CD4-positive, alpha-beta T cell (primary cell): ENCODE data around the gene POLDIP3. TPM values are rescaled to one million over a fixed set of nuclear protein-coding genes. Genes with fewer than 3 reads are reported as not detected.
A peak's percentile ranks its signal among the peaks of the same experiment; 100 is the strongest.

ENCODE experiments used
- ATAC-seq: fragments of 200-7000 bp; cut with Tn5 transposase; one replicate; pipeline ENCODE4 v1.10.0; 2022; ENCODE audit warnings: mild to moderate bottlenecking; ENCODE audit not compliant: poor library complexity
- CTCF ChIA-PET: fragments of 350-600 bp; sonication (Branson Sonifier 250); formaldehyde crosslinking; loops from one replicate; lab custom pipeline; 2021; ENCODE audit warnings: antibody characterized with exemption, inconsistent platforms; lab: Charles Lee
- POLR2A ChIA-PET: fragments of 350-600 bp; sonication (Branson Sonifier 250); formaldehyde crosslinking; loops from one replicate; lab custom pipeline; 2021; ENCODE audit warnings: antibody characterized with exemption, inconsistent platforms; lab: Charles Lee
- DNase-seq, 14 experiments: peaks; one replicate each; pipeline ENCODE4 v3.0.0-alpha.2; 2013 to 2020; ENCODE audit warnings: mixed read lengths in 2 of 14
- H3K27ac ChIP-seq, 2 donors: one replicate each; pipeline versions ENCODE4 v1.5.1 to v1.7.0; 2013; ENCODE audit warnings: low read length in 2 of 2, low read depth in 1 of 2, mild to moderate bottlenecking in 1 of 2
- H3K27me3 ChIP-seq, 2 experiments: 1 replicate in 1 of 2; 2 replicates in 1 of 2; pipeline versions ENCODE4 v1.6.1 to v1.7.0; 2013; ENCODE audit warnings: low read length in 2 of 2, control low read depth in 1 of 2, mild to moderate bottlenecking in 1 of 2, moderate library complexity in 1 of 2; ENCODE audit not compliant: insufficient read depth in 2 of 2, control insufficient read depth in 1 of 2
- H3K36me3 ChIP-seq: one replicate; pipeline ENCODE4 v1.6.1; 2013; ENCODE audit warnings: low read length, control low read depth; ENCODE audit not compliant: insufficient read depth
- H3K4me1 ChIP-seq: one replicate; pipeline ENCODE4 v1.6.1; 2013; ENCODE audit warnings: low read length, control low read depth; ENCODE audit not compliant: insufficient read depth
- H3K4me3 ChIP-seq: one replicate; pipeline ENCODE4 v1.5.1; 2013; ENCODE audit warnings: mild to moderate bottlenecking, low read length, moderate library complexity
- H3K9me3 ChIP-seq, 2 experiments: 1 replicate in 1 of 2; 2 replicates in 1 of 2; pipeline versions ENCODE4 v1.6.1 to v1.7.0; 2013; ENCODE audit warnings: low read length in 2 of 2, mild to moderate bottlenecking in 2 of 2, control low read depth in 1 of 2, moderate library complexity in 1 of 2; ENCODE audit not compliant: control insufficient read depth in 1 of 2, insufficient read depth in 1 of 2
- H3K27ac Mint-ChIP-seq: one replicate; pipeline ENCODE4 v1.8.0; 2020; ENCODE audit warnings: mixed read lengths
- H3K27me3 Mint-ChIP-seq: one replicate; pipeline ENCODE4 v1.8.0; 2021; ENCODE audit warnings: mixed read lengths
- H3K36me3 Mint-ChIP-seq: one replicate; pipeline ENCODE4 v1.8.0; 2021; ENCODE audit warnings: low read depth, mixed read lengths
- H3K4me1 Mint-ChIP-seq: one replicate; pipeline ENCODE4 v1.8.0; 2021; ENCODE audit warnings: low read depth, mixed read lengths
- H3K4me3 Mint-ChIP-seq: one replicate; pipeline ENCODE4 v1.8.0; 2020; ENCODE audit warnings: mild to moderate bottlenecking, mixed read lengths
- H3K9me3 Mint-ChIP-seq: one replicate; pipeline ENCODE4 v1.8.0; 2020; ENCODE audit warnings: mixed read lengths
- CTCF ChIP-seq: fragments of 200-600 bp; IDR thresholded peaks from one replicate; pipeline ENCODE4 v1.8.0; 2022; ENCODE audit warnings: antibody characterized with exemption, mild to moderate bottlenecking
- intact Hi-C, 2 experiments: fragments of 100-400 bp; cut with DNase I in 1 of 2; cut with micrococcal nuclease in 1 of 2; formaldehyde crosslinking; loops; one replicate each; pipeline versions ENCODE4 v1.15.1 to v1.9.0; 2023 to 2025; cut with DNase I, micrococcal nuclease
- total RNA-seq, 174 experiments: library from RNA in 2 of 174; stranded (reverse) in 2 of 174; gene quantifications; one replicate each; pipeline ENCODE4 v1.2.3 and lab custom pipeline; 2021 to 2026

POLDIP3 gene
- total RNA-seq, 2 experiments from 2014 or later, result 77.7 to 80.7 TPM

- Mint-ChIP-seq H3K36me3 (peaks cover 10% of the 10 kb centered on the region), H3K9me3 (no peaks in the 10 kb centered on the region), H3K4me1 (peaks cover 32% of the 10 kb centered on the region), H3K4me3 (peak overlapping the region; percentile 99), H3K27me3 (no peaks in the 10 kb centered on the region), H3K27ac (peak overlapping the region; percentile 98)
- intact Hi-C loops, result loop anchor here in 1 of 2 experiments (2.0 kb wide), 1 partner anchor 33 kb away; the partner anchor contains the start of gene POLDIP3
- Histone ChIP-seq H3K27ac (peak overlapping the region in 1 of 2 donors; percentile 22), H3K36me3 (peaks cover 3% of the 10 kb centered on the region), H3K4me3 (peak overlapping the region; percentile 68), H3K4me1 (peaks cover 59% of the 10 kb centered on the region), H3K9me3 (no peaks in the 10 kb centered on the region), H3K27me3 (no peaks in the 10 kb centered on the region)
- DNase-seq (no peak), ATAC-seq (no peak)
- ChIA-PET POLR2A (interaction anchor here (0.7 to 4.9 kb wide), 3 partner anchors 29 to 367 kb away, joined by 3 to 58 read pairs (median 3); partner anchors contain the start of genes PACSIN2 and POLDIP3), CTCF (no interaction called here)
- no peak for TF ChIP-seq CTCF
These were observed 33.3 kb upstream of the POLDIP3 start for GRCh38 chr22:42648017-42648367.

DNA sequence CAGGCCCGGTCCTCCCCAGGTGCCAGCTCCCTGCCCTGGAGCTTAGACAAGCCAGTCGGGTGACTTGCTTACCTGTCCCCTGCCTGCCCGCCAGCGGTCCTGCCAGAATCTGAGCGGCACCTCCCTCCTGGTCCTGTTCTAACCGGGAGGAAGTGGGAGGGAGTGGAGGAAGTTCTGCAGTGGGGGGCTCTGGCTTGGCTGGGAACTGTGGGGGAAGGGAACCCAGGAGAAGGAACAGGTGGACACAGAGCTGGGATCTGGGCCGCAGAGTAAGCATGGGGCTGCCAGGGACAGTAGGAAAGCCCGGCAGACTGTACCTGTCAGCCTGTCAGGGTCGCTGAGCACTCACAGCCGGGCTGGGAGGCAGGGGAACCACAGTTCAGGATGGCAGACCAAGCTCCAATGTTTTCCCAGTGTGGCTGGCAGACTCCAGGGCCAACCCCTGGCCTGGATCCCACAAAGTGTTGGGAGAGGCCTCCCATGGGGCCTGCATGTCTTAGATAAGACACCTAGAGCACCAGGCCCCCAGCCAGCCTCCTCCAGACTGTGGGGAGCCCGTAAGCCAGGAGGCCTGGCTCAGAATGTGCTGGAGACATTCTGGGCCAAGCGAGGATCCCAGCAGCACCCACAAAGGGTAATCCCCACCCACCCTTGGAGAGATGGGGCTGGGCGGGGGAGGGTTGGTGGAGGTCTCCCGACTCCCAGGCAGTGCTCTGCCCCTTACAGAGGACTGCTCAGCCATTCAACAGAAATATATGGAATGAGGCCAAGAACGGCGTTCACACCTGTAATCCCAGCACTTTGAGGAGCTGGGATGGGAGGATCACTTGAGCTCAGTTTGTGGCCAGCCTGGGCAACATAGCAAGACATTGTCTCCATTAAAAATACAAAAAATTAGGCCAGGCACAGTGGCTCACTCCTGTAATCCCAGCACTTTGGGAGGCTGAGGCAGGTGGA lies 32.2 kb upstream of the POLDIP3 start:
- H3K4me1 ChIP-seq, result peaks cover 59% of the 10 kb centered on the region
- Mint-ChIP-seq H3K4me3 (peak overlapping the region; percentile 99), H3K27me3 (no peaks in the 10 kb centered on the region), H3K9me3 (no peaks in the 10 kb centered on the region), H3K4me1 (peaks cover 37% of the 10 kb centered on the region), H3K36me3 (peaks cover 10% of the 10 kb centered on the region), H3K27ac (peak overlapping the region; percentile 98)
- no peaks in the 10 kb centered on the region for H3K27me3 ChIP-seq
- no peak overlapping the region for H3K27ac ChIP-seq
- peaks cover 3% of the 10 kb centered on the region for H3K36me3 ChIP-seq
- CTCF ChIA-PET, result no interaction called here
- ATAC-seq, result no peak
- intact Hi-C loops, result no loop called here
- no peaks in the 10 kb centered on the region for H3K9me3 ChIP-seq
- H3K4me3 ChIP-seq, result no peak overlapping the region
- TF ChIP-seq CTCF, result no peak
- POLR2A ChIA-PET, result interaction anchor here (4.9 kb wide), 1 partner anchor 32 kb away, joined by 58 read pairs; the partner anchor contains the start of gene POLDIP3
- DNase-seq, result peak in 1 of 14 experiments; percentile 17

- POLR2A ChIA-PET, result interaction anchor here (0.6 to 4.9 kb wide), 2 partner anchors 13 to 31 kb away, joined by 3 to 58 read pairs; partner anchors contain the start of gene POLDIP3
- no peak for TF ChIP-seq CTCF
- Mint-ChIP-seq H3K27me3 (no peaks in the 10 kb centered on the region), H3K4me1 (peaks cover 37% of the 10 kb centered on the region), H3K4me3 (no peak overlapping the region), H3K27ac (no peak overlapping the region), H3K9me3 (no peaks in the 10 kb centered on the region), H3K36me3 (peaks cover 10% of the 10 kb centered on the region)
- Histone ChIP-seq H3K36me3 (peaks cover 3% of the 10 kb centered on the region), H3K27me3 (no peaks in the 10 kb centered on the region), H3K9me3 (no peaks in the 10 kb centered on the region), H3K27ac (no peak overlapping the region), H3K4me3 (no peak overlapping the region), H3K4me1 (peaks cover 59% of the 10 kb centered on the region)
- ATAC-seq (no peak), DNase-seq (peak in 1 of 14 experiments; percentile 18)
- intact Hi-C loops, result no loop called here
- CTCF ChIA-PET, result no interaction called here
These were observed 31.4 kb upstream of the POLDIP3 start for GRCh38 chr22:42645938-42646568.
